CD4-positive, alpha-beta T cell treated with Interleukin-21 for 1 hour (primary cell): ENCODE measurements around the gene GAB2.
"Not testable (repeated sequence)": the region's sequence is repeated elsewhere in the genome, so short reads cannot be mapped to it uniquely, and the experiment has no call there.

Source experiments
- DNase-seq: peaks from one replicate; pipeline ENCODE4 v3.0.0-alpha.2; 2020

The GAB2 gene

DNA sequence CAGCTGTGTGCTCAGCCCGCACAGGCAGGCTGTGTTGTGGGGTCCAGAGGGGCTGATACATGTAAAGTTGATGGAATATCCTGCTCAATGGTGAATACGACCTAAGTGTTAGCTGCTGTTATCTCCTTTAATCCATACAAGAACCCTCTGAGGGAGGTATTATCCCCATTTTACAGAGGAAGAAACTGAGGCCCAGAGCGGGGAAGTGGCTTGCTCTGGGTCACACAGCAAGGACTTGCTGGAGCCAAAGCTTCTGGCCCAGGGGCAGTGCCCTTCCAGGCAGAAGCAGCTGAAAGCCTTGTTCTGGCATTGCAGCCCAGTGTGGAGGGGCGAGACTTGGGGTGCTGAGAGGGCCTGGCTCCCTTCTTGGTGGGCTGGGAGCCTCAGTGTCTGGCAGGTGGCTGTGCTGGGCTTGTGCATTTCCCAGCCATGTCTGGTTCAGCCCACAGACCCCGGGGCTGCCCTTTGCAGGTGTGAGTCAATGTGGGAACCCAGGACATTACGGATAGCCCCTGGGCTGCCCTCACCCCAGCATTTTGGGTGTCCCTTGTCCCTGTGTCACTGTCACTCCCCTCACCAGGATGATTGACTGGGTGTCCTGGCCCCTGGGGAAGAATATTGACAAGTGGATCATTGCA is 218.5 kb downstream of the GAB2 start:
- DNase-seq, result no peak

DNA sequence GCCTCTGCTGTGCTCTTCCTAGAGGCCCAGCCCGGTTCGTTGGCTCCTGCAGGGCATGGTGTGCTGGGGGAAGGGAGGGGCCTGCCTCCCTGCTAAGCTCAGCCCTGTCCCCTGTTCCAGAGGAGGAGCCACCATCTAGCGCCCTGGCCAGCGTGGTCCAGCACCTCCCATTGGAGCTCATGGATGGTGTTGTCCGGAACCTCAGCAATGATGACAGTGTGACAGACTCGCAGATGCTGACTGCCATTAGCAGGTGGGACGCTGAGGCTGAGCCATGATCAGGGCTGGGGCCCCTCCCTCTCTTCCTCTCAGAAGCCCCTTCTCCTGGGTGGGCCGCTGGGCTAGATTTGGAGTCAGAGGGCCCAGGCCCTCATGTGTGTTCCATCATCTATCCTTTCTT is 219.8 kb downstream of the GAB2 start:
- DNase-seq, result no peak

DNA sequence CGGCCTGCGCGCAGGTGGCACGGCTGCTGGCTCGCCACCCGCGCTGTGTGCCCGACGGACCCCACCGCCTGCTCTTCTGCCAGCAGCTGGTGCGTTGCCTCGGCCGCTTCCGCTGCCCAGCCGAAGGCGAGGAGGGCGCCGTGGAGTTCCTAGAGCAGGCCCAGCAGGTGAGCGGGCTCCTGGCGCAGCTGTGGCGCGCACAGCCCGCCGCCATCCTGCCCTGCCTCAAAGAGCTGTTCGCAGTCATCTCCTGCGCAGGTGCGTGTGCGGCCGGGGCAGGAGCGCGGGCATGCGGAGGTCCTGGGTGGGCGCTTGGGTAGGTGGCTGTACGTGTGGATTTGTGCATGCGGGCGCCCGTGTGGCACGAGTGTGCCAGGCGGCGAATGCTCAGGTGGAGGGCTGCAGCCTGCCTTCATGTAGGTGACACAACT is 220.9 kb downstream of the GAB2 start:
- DNase-seq, result no peak

DNA sequence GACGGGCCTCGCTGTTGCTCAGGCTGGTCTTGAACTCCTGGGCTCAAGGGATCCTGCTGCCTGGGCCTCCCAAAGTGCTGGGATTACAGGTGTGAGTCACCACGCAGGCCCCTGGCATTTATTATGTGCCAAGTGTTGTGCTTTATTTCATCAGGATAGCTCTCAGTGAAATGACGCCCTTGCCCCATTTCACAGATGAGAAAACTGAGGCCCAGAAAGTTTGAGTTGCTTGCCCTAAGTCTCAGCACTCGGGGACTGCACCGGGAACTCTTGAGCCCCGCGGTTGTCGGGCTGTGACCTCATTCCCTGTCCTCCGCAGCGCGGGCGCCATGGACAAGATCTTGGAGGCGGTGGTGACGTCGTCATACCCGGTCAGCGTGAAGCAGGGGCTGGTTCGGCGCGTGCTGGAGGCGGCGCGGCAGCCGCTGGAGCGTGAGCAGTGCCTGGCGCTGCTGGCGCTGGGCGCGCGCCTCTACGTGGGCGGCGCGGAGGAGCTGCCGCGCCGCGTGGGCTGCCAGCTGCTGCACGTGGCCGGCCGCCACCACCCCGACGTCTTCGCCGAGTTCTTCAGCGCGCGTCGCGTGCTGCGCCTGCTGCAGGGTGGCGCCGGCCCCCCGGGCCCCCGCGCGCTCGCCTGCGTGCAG is 221.6 kb downstream of the GAB2 start:
- no peak for DNase-seq

DNA sequence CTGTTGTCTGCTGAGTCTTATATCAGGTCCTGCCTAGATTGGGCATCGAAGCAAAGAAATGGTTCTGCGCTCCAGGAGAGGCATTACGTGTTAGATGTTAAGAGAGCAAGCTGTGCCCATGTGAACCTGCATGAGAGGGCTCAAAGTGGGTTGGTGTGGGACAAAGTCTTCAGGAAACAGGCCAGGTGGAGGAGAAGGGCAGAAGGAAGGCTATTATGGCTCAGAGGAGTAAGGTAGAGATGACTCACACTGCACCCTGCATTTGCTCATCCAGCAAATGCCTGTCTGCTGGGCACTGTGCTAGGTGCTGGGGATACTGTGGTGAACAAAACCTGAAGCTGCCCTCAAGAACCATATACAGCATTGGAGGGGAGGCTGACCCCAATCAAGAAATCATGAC is 223.1 kb downstream of the GAB2 start:
- no peak for DNase-seq

DNA sequence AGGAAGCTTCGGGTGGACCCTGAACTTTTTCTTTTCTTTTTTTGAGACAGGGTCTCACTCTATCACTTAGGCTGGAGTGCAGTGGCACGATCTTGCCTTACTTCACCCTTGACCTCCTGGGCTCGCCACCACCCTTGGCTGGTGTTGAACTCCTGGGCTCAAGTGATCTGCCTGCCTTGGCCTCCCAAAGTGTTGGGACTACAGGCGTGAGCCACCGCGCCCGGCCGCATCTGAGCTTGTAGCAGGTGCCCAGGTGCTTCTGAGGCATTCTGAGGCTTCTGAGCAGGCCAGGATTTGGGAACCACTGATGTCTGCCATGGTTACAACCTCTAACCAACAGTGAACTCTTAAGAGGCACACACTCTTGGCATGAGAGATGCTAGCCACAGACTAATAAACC is 223.8 kb downstream of the GAB2 start:
- no peak for DNase-seq

DNA sequence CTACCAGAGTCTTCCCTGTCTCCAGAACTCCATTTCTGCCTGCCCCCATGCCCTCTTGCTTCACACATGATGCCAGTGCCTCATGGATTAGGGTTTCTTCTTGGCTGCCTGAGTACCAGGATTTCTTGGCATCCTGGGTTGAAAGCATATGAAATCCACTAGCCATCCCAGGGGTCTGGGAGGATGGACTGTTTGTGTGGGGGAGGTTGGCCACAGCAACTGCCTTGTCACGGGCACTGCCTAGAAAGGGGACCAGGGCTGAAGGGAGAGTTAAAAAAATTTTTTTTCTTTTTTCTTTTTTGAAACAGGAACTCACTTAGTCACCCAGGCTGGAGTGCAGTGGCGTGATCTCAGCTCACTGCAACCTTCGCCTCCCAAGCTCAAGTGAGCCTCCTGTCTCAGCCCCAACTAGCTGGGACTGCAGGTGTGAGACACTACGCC is 224.7 kb downstream of the GAB2 start:
- DNase-seq, result no peak

DNA sequence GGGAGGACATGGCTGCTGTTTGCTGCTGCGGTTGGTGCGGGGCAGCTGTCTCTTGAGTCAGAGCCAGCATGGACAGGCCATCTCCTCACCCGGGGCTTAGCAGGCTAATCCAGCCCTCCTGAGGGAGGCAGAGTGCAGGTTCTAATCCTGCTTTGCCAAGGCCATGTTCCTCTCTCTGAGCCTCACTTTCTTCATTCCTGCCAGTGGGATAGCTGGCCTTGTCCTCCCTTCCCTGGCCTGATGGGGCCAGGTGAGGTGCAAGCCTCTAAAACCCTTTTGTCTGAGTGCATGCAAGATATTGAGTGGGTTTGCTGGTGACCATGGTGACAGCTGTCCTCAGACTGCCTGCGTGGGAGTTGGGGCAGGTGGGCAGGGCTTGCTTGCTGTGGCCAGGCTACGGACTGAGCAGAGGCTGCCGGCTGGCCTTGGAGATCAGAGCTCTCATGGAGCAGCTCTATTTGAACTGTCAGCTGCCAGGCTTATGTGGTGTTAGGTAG is 225.3 kb downstream of the GAB2 start:
- no peak for DNase-seq

DNA sequence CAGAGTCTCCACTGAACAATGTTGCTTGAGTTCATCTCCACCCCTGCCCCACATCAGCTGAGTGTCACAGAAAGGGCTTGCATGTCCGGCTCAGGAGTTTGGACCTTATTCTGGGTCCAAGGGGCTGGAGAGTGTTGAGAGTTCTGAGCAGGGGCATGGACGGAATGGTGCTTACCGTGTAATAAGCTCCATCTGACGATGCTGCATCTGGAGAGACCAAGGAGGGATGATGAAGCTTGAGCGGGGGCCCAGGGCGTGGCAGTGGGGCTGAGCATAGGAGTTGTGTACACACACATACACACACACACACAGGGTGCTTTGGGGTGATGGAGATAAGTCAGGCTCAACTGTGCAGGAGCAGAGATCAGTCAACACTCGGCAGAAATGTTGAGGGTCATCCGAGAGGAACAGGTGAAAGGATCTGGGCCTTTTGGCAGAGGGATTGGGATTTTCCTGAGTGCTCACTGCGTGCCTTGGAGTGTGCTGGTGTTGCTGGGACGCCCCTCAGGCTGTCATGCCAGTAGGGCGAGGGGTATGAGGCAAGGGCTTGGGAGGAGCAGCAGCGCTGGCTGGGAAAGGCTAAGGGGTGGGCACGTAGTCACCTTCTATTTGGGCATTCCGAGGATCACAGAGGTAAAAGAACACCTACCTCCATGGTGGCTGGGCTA is 226.6 kb downstream of the GAB2 start:
- no peak for DNase-seq

DNA sequence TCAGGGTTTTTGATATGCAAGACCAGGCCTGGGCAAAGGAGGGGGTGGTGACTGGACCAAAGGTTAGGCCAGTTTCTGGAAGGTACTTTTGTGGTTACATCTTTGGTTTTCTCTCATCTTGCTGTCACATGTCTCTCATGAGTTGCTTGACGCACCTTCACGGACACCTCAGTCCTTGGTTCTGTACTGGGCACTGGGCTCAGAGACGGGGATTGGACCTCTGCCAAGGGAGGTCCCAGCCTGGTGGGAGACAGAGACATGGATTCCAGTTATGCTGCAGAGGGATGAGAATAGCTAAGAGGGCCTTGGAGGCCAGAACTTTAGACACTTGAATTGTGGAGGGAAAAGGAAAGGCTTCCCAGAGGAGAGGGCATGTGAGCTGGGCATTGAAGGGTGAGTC is 227.2 kb downstream of the GAB2 start:
- DNase-seq, result no peak

DNA sequence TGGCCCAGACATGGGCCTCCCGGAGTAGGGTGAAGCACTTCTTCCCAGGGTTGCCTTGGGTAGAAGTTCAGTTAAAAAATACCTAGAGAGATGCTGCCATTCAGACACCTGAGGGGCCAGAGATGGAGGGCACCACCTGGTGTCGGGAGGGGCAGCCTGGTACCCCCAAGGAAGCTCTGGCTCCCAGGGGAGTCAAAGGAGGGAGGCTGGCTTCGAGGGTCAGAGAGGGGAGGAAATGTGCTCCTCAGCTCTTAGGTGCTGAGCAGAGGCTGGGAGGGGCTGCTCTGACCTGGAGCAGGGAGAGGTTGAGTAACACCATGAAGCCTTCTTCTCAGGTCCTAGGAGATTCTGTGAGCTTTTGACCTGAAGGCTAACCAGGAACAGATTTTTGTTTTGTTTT is 227.8 kb downstream of the GAB2 start:
- no peak for DNase-seq

DNA sequence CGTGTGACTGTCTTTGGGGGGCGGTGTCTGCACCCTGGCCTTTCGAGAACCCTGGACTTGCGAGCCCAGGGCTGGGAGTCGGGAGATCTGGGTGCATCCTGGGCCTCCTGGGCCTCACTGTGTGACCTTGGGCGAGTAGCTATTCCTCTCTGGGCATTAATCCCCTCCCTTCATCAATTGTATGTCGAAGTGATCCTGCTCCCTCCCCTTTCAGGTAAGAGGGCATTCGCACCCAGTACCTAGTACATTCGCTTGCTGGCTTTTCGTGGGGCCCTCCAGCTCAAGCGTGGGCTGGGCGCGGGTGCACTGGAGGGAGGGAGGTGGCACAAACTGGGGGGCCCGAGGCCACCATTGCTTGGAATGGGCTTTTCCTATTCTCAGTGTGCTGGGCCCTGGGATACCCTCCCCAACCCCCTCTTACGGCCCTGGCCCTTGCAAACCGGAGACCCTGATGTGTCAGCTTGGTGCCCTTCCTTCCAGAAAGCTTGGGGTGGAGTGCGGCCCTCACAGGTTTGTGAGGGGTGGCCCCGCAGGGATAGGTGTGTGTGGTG is 228.4 kb downstream of the GAB2 start:
- DNase-seq, result no peak

DNA sequence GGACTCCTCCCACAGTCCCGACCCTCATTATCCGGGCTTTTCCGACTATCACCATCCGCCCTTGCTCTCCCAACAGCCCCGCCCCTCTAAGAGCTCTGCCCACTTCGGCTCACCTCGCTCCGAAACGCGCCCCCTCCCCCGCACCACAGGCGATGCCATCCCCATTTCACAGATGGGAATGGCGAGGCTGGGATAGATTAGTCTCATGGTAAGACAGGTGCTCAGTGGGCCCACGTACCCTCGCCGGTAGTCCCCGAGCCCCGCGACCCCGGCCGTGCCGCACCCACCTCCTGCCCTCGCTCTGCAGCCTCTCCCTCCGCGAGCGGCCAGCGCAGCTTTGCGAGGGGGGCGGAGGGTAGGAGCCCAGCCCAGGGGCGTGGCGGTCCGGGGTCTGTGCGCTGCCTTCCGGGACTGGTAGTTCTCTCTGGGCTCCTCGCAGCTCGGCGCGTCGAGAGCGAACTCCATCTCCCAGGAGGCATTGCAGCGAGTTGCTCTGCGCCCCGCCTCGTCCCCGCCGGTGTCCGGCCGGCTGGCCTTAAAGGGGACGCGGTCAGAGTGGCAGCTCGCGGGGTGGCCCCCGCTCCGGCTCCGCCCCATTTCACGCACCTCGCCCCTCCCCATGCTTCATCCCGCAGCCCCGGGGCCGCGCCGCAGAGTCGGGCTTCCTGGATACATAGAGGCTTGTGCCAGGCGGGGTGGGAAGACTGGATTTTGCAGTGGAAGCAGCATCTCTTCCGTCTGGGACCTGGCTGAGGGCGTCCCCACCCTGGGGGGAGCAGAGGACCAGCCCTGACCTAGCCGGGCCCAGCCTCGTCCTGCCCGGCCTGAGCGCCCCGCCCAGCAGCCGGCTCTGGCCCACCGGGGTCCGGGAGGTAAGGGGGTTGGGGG is 229.1 kb downstream of the GAB2 start, which contains the start of the genes KCTD21 and USP35:
KCTD21 (minus strand) TSS at position 341 of the 888 bp plus-strand sequence. CDS start 14,072 bp downstream, outside the sequence.
USP35 (plus strand) TSS at position 634 of the 888 bp plus-strand sequence. CDS start 7,327 bp downstream, outside the sequence.
- DNase-seq, result peak; percentile 92

DNA sequence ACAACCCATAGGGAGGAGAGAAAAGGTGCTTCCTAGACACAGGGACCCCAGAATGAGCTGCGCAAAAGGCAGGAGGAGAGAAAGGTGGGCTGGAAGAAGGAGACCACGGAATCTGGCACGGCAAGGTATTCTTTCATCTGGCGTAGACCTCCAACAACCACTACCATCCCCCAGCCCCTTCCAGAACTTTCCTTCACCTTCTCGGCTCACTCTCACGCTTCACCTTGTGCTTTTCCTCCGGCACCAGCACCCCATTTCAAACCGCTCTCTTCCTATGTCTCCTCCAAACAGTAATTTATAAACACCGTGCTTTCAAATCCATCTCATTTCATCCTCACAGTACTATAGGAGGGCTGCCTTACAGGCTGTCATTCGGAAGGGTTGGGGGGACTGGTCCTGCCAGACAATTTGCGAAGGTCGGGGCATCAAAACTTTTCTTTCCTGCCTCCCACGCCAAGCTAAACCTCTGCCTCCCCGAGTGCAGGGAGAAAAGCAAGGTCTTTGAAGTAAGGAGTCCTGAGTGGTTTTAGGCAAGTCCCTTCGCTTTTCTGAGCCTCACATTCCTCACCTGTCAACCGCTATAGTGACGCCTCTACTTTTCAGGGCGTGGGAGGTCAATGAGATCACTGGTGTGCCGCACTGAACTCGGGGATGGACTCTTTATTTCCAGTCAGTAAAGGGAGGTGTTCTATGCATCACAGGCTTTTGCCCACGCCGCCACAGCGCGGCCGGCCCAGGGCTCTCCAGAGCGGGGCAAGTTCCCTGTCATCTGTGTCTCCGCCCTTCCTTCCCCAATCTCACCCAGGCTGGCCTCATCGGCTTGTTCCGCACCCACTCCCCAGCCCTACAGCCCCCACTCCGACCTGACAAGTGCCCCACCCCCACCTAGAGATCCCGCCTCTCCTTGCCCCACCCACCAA is 230.0 kb downstream of the GAB2 start:
- DNase-seq, result peak; percentile 71

DNA sequence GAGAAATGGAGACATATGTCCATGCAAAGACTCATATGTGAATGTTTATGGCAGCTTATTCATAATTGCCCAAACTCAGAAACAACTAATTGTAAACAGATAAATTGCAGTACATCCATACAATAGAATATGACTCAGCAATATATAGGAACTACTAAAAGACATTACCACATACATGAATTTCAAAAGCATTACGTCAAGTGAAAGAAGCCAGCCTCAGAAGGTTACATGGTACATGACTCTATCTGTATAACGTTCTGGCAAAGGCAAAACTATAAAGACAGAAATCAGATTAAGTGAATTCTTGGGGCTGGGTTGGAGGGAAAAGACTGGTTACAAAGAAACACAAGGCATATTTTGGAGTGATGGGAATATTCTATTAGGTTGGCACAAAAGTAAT is 236.4 kb downstream of the GAB2 start:
- DNase-seq, result no peak

DNA sequence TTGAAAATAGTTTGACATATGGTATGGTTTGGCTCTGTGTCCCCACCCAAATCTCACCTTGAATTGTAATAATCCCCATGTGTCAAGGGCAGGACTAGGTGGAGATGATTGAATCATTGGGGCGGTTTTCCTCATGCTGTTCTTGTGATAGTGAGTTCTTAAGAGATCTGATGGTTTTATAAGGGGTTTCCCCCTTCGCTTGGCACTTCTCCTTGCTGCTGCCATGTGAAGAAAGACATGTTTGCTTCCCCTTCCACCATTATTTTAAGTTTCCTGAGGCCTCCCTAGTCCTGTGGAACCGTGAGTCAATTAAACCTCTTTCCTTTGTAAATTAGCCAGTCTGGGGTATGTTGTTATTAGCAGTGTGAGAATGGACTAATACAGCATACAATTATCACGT is 236.9 kb downstream of the GAB2 start:
- DNase-seq, result no peak

DNA sequence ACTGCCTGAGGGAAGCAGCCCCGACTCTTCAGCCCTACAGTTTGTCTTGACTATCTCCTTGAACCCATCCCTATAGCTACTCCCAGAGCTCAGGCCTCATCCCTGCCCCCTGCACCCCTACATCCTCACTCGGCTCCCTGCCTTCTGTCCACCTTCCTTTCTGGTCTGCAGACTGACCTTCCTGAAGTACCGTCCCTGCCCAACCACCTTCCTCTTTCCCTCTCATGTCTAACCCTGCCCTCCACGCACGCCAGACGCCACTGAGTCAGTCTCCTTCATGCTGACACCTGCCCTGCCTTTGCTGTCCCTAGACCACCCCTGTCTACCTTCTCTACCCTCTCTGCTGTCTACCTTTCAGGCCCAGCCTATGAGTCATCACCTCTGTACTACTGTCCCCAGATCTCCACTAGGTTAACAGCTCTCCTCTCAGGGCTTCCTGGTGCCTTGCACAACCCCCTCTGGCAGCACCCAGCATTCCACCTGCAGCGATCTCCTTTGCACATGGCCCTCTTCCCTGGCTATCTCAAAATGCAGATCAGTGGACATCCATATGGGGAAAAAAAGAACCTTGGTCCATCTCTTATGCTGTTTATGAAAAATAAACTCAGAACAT is 238.1 kb downstream of the GAB2 start:
- no peak for DNase-seq

DNA sequence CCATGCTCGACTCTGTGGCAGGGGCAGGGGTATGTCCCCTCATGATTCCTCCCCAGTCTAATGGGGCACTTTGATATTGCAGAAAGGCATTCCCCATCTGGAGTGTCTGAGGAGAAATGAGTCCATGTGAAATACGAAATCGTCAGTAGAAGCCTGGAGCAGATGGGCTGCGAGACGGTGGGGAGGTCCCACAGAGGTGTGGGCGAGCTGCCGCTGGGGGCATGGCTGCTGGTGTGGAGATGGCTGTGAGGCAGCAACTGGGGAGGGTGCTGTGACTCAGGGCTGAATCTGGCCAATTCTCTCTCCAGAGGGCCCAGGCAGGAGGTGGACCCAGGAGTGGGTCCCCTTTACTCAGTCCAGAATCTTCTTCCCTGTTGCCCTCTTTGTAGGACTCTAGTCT is 240.4 kb downstream of the GAB2 start:
- no peak for DNase-seq

DNA sequence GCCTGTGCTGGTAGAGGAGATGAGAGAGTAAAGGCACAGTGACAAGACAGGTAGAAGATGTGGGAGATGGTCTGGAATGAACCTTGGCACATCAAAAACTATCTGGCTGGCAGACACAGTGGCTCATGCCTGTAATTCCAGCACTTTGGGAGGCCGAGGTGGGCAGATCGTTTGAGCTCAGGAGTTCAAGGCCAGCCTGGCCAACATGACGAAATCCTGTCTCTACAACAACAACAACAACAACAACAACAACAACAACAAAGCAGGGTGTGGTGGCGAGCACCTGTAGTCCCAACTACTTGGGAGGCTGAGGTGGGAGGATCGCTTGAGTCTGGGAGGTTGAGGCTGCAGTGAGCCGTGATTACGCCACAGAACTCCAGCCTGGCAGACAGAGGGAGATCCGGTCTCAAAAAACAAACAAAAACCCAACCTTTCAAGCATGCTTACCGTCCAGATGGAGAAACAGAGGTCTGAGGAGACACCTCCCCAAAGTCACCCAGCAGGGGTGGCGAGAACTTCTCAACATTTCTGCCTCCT is 240.9 kb downstream of the GAB2 start:
- no peak for DNase-seq

DNA sequence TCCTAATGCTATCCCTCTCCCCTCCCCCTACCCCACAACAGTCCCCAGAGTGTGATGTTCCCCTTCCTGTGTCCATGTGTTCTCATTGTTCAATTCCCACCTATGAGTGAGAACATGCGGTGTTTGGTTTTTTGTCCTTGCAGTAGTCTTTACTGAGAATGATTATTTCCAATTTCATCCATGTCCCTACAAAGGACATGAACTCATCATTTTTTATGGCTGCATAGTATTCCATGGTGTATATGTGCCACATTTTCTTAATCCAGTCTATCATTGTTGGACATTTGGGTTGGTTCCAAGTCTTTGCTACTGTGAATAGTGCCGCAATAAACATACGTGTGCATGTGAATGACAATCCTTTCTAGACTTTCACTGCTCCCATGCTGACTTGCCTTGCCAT is 241.8 kb downstream of the GAB2 start:
- DNase-seq, result not testable (repeated sequence)

DNA sequence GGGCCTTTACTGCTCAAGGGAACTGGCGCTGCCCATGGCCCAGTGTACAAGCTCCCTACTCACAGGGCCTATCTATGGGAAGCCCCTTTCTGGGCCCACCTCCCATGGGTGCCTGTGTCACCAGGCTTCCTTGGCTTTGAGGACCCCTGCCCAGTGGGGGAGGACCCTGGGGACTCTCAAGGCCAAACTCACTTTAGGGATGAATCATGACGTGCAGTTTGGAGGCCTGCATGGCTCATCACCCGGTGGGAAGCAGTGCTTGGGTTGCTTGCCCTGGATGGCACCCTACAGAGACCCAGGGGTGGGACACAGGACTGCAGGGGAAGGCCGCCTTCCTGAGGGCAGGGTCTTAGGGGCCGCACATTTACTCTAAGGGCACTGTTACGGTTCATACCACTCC is 245.7 kb downstream of the GAB2 start:
- DNase-seq, result no peak
